ENCODE data around the gene SPATS2.

The SPATS2 gene

GRCh38 chr12:49489720-49490119 is 122.5 kb downstream of the SPATS2 start:
- TF ChIP-seq CTCF (IDR thresholded peaks at IDR 0.05; ENCODE audit: low read depth, low read length, missing control alignments): no peak
- DNase-seq (ENCODE audit: extremely low read depth, low read depth): no peak
- H3K4me3 ChIP-seq (replicated peaks; ENCODE audit: low read depth, low read length): no peak overlapping the region

GRCh38 chr12:49491823-49492222 is 124.6 kb downstream of the SPATS2 start:
- no peak for DNase-seq (ENCODE audit: extremely low read depth, low read depth)
- TF ChIP-seq CTCF (IDR thresholded peaks at IDR 0.05; ENCODE audit: low read depth, low read length, missing control alignments): no peak
- no peak overlapping the region for H3K4me3 ChIP-seq (replicated peaks; ENCODE audit: low read depth, low read length)

- TF ChIP-seq CTCF (IDR thresholded peaks at IDR 0.05; ENCODE audit: low read depth, low read length, missing control alignments): no peak
- DNase-seq (ENCODE audit: extremely low read depth, low read depth): no peak
- no peak overlapping the region for H3K4me3 ChIP-seq (replicated peaks; ENCODE audit: low read depth, low read length)
These were observed 126.6 kb downstream of the SPATS2 start for GRCh38 chr12:49493900-49494299.

- no peak for TF ChIP-seq CTCF (IDR thresholded peaks at IDR 0.05; ENCODE audit: low read depth, low read length, missing control alignments)
- no peak for DNase-seq (ENCODE audit: extremely low read depth, low read depth)
- no peak overlapping the region for H3K4me3 ChIP-seq (replicated peaks; ENCODE audit: low read depth, low read length)
These were observed 129.4 kb downstream of the SPATS2 start for GRCh38 chr12:49496417-49497360.

GRCh38 chr12:49501895-49502294 is 134.6 kb downstream of the SPATS2 start:
- no peak overlapping the region for H3K4me3 ChIP-seq (replicated peaks; ENCODE audit: low read depth, low read length)
- no peak for DNase-seq (ENCODE audit: extremely low read depth, low read depth)
- TF ChIP-seq CTCF (IDR thresholded peaks at IDR 0.05; ENCODE audit: low read depth, low read length, missing control alignments): no peak

GRCh38 chr12:49502590-49502989 is 135.3 kb downstream of the SPATS2 start:
- no peak for DNase-seq (ENCODE audit: extremely low read depth, low read depth)
- TF ChIP-seq CTCF (IDR thresholded peaks at IDR 0.05; ENCODE audit: low read depth, low read length, missing control alignments): no peak
- H3K4me3 ChIP-seq (replicated peaks; ENCODE audit: low read depth, low read length): no peak overlapping the region

Data from HFF-Myc (cell line).